Esophagus squamous epithelium (tissue), 4 donors: ENCODE results near the gene TMEM263.

ENCODE experiments used
- CTCF ChIP-seq, 6 experiments: fragments of 450-650 bp in 4 of 6; fragments of 200-600 bp in 2 of 6; sonication (generic) in 2 of 6; IDR thresholded peaks; one replicate each; pipeline ENCODE4 v1.5.1; 2016 to 2019; ENCODE audit warnings: antibody characterized with exemption in 6 of 6, mild to moderate bottlenecking in 4 of 6, moderate library complexity in 4 of 6
- POLR2A ChIP-seq, 4 donors: fragments of 450-650 bp; IDR thresholded peaks; one replicate each; pipeline ENCODE4 v1.6.1; 2017; ENCODE audit warnings: antibody characterized with exemption in 4 of 4, mild to moderate bottlenecking in 4 of 4, moderate library complexity in 3 of 4

- TF ChIP-seq CTCF (IDR thresholded peaks at IDR 0.05) (no peak), POLR2A (IDR thresholded peaks at IDR 0.05) (no peak)
Observed at GRCh38 chr12:106981788-106982187, 26.1 kb downstream of the TMEM263 start.
